ENCODE results near the gene PRSS57.
"Not testable (repeated sequence)": the region's sequence is repeated elsewhere in the genome, so short reads cannot be mapped to it uniquely, and the experiment has no call there.

Gene PRSS57

DNA sequence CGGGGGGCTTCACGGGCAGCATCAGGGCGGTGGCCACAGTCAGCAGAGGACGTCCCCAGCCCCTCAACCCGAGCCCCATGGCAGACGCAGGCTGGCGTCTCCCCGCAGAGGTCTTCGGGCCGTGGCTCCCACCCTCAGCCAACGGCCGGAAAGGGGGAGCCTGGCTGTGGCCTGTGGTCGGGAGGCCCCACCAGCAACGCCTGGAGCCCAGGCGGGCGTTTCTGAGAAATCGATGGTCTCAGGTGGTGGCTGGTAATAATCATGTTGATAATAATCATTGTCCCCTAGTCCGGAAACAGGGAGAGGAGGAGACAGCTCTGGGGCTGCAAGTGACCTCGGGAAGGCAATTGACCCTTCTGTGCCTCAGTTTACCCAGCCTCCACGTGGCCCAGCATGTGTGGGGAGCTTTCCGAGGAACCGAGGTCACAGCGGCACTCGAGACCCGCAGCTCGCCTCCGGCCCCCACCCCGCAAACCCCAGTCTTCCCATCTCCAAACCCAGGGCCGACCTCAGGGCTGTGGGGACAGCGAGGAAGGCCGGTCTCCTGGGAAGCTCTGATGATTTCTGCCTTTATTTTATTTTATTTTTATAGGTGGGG, at the start of gene PRSS57:
PRSS57 (minus strand) TSS at position 101 of the 598 bp plus-strand sequence; CDS start at position 79, 22 bp downstream.
- no peak for DNase-seq

DNA sequence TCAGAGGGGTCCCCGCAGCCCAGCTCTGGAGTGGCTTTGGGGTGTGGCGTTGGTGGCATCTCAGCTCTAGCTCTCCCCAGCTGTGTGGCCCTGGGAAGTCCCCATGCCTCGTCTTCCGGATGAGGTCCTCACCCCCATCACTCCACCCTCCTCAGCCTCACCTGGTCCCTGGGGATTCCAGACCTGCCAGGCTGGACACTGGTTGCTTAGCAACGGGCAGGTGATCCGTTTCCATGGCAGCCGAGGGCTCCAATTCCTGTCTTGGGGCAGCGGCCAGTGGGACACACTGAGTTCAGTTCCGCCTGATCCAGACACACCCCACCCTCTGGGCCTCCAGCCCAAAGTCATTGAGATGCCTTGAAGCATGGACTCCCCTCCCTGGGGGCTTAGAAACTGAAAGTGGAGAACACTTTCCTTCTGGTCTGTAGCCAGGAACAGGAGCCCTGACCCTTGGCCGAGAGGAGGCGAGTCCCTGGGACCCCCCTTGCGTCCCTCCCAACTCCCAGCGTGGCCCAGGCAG, 48.0 kb upstream of the PRSS57 start:
- no peak for DNase-seq

DNA sequence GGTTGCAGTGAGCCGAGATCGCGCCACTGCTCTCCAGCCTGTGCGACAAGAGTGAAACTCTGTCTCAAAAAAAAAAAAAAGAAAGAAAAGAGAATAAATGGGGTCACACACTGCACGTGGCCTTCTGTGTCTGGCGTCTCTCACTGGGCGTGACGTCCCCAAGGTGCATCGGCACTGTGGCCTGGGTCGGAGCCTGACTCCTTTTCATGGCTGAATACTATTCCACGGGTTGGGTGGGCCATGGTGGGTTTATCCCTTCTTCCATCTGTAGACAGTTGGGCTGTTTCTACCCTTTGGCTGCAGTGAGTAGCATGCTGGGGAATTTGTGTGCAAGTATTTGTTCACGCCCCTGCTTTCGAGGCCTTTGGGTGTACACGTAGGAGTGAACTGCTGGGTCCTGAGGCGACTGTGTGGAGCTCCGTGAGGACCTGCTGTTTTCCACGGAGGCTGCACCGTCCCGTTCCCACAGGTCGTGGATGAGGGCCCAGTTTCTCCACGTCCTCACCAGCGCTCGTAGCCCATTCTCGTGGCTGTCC, 47.4 kb upstream of the PRSS57 start:
- DNase-seq, result no peak

DNA sequence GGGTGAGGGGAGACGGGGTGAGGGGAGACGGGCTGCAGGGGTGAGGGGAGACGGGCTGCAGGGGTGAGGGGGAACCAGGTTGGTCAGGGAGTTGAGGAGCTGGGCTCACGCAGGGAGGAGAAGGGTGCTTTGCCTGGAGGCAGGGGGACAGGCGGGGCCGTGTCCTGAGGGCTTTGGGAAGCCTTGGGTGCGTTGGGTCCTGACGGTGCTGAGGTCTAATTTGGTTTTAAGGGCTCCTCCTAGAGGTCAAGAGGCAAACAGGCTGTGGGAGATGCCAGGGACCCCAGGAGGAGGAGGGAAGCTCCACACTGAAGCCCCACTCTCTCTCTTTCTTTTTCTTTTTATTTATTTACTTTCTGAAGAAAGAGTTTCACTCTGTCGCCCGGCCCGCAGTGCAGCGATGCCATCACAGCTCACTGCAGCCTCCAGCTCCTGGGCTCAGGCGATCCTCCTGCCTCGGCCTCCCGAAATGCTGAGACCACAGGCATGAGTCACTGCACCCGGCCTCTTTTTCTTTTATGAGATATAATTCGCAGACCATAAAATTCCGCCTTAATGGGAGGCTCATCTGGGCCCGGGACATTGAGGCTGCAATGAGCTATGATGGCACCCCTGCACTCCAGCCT, 46.4 kb upstream of the PRSS57 start:
- DNase-seq, result peak in 1 of 6 experiments; percentile 21

DNA sequence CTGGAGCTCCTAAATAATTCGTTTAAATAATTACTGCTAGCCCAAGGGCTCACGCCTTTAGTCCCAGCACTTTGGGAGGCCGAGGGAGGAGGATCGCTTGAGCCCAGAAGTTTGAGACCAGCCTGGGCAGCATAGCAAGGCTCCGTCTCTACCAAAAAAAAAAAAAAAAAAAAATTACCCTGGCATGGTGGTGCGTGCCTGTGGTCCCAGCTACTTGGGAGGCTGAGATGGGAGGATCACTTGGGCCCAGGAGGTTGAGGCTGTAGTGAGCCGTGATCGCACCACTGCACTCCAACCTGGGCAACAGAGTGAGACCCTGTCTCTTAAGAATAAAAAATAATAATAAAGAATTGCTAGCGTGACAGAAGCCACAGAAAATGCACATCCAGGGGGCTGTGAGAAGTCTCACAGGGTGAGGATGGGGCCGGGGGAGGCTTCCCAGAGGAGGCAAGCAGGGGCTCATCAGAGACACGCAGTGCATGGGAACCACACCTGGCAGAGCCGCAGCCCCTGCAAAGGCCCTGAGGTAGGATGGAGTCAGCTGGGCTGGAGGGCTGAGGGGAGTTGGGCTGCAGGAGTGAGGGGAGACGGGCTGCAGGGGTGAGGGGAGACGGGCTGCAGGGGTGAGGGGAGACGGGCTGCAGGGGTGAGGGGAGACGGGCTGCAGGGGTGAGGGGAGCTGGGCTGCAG, 45.7 kb upstream of the PRSS57 start:
- not testable (repeated sequence) for DNase-seq

DNA sequence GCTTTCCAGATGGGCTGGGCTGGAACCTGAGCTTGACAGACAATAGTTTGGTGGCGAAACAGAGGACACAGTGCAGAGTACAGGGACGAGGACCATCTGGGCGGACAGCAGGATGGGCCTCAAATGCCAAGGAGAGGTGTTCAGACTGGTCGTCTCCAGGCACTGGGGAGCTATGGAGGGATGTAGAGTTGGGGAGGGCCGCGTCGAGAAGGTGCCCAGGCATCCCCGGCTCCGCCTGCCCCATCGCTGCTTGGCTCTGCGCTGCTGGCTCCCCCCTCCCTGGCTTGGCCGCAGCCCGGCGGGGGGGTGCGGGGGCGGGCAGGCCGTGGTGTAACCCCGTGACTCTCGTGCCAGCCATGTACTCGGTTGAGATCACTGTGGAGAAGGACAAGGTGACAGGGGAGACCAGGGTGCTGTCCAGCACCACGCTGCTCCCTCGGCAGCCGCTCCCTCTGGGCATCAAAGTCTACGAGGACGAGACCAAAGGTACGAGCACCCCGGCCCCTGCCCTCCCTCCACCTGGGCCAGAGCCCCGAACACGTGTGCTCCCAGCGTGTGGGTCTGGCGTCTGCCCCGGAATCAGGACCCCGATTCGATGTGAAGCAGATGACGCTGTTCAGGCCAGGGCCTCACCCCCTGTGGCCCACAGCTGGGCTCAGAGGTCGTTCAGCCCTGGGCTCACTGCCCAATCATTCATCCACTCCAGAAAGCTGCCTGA, 44.9 kb upstream of the PRSS57 start:
- no peak for DNase-seq

DNA sequence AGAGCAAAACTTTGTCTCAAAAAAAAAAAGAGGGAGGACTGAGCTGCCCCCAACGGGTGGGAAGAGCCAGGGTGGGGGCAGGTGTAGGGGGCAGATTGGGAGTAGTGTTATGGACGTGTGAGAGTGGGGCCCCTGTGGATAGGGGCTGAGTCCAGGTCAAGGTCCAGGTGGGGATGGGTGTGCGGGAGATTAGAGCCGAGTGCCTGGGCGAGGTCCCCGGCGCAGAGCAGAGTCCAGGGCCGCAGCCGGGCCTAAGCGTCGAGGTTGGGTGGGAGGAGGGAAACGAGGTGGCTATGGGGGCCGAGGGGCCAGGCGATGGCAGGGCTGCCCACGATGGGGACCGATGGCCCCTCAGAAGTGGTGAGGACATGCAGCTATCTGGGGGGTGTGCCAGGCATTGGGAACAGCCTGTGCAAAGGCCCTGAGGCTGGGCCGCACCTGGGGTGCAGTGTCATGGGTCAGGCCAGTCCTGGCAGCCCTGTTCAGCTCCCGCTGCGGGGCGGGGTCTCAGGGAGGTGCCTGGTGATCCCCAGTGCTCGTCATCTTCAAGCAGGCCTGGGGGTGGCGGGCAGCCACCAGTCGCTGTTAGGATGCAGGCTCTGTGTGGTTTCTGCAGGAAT, 43.4 kb upstream of the PRSS57 start:
- no peak for DNase-seq

DNA sequence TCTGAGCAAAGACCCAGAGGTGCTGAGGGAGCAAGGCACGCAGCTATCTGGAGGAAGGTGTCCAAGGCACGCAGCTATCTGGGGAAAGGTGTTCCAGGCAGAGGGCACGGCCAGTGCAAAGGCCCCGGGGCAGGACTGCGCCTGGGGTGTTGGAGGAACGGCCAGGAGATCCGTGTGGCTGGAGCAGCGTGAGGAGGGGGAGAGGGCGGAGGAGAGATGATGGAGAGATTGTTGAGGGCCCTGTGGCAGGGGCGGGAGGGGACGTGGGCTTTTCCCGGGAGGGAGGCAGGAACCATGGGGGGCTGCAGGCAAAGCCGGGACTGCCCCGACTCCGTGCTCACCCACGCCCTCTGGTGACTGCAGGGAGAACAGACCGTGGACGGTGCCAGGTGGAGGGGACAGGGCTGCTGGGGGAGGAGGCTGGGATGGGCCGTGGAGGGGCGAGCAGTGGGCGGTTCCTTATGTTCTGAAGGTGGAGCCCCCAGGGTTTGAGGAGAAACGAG, 42.4 kb upstream of the PRSS57 start:
- peak in 5 of 6 experiments; percentile 7 to 54 (median 44) for DNase-seq

DNA sequence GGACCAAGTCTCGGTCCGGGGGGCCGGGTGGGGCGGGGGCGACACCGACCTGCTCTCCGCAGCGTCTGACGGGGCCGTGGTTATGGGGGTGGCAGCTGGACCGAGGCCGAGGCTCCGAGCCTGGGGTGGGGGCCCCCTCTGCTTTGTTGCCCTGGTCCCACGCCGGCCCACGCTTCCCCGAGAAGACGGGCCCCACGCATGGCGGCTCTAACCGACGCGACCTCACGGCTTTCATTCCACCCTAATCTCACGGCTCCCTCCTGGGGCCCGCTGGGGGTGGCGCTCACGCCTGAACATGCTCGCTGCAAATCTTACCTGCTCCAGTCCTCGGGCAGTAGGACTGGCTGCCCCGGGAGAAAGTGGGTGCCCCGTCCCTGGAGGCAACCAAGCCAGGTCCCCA, 40.9 kb upstream of the PRSS57 start:
- DNase-seq, result no peak

DNA sequence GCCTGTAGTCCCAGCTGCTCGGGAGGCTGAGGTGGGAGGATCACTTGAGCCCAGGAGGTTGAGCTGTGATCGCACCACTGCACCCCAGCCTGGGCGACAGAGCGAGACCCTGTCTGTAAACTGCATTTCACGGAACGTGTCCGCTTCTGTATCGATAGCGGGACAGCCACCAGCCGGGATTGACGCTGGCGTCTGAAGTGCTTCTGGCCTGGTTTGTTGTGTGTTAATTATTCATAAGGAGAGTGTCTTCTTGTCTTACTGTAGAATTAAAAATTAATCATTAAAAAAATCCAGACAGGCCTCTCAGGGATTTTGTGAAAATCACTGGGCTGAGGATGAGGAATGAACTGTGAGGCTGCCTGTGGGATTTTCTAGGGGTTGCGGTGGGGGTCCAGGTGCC, 39.5 kb upstream of the PRSS57 start:
- DNase-seq, result no peak

DNA sequence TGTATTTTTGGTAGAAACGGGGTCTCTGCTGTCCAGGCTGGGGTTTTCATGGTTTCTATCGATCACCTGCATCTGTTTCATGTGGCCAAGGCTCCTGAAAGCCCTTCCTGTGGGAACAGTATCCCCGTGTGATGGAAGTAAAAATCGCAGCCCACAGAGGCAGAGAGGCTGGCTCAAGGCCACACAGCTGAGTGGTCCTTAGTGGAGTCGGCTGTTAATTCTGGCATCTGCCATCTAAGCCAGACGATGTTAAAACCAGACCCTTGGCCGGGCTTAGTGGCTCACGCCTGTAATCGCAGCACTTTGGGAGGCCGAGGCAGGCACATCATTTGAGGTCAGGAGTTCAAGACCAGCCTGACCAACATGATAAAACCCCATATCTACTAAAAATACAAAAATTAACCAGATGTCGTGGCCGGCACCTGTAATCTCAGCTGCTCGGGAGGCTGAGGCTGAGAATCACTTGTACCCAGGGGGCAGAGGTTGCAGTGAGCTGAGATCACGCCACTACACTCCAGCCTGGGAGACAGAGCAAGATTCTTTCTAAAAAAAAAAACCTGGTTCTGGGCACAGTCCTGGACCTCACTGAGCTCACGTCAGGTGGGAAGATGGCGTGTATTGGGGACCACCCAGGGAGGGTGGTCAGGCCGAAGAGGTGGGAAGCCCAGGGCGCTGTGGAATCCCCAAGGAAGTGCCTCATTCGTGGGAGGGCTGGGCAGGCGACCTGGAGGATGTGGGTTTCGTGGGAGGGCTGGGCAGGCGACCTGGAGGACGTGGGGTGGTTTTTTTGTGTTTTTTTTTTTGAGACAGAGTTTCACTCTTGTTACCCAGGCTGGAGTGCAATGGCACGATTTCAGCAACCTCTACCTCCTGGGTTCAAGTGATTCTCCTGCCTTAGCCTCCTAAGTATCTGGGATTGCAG, 37.2 kb upstream of the PRSS57 start:
- no peak for DNase-seq

DNA sequence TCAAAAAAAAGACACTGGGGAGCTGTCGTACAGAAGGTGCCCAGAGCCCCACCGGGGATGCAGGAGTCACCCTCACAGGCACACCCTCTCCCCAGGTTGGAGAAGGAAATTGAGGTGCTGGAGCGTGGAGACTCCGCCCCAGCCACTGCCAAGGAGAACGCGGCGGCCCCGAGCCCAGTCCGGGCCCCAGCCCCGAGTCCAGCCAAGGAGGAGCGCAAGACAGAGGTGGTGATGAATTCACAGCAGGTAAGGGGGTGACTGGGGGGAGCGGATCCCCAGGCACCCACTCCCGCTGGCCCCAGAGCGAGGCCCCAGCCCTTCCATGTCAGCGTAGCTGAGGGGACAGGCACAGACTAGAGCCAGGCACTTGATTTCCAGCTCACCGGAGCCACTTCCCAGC, 35.7 kb upstream of the PRSS57 start:
- DNase-seq, result no peak

DNA sequence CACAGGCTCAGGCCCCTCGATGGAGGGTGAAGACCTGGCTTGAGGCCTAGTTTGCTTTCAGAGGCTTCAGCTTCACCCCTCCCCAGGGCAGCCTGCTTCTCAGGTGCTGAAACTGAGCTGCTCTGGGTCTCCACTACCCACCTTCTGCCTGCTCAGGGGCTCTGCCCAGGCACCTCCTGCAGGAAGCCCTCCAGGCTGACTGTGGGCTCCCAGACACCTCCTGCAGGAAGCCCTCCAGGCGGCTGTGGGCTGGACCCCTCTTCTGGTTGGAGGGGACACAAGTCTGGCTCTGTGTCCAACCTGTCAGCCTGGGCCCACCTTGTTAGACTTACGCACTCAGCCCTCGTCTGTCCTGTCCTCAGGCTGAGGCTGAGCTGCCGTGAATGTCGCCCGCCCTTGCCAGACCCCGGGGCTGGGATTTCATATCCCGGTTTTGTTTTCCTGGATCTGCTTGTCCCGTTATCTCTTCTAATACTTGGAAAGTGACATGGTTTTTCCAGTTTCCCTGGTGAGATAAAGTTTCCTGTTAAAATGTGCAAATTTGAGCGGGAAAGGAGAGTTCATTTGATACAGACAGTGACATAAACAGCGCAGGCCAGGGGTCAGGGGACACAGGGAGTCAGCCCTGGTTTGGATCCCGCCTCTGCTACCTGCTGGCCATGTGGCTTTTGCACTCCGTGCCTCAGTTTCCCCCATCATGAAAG, 34.9 kb upstream of the PRSS57 start:
- DNase-seq, result no peak

DNA sequence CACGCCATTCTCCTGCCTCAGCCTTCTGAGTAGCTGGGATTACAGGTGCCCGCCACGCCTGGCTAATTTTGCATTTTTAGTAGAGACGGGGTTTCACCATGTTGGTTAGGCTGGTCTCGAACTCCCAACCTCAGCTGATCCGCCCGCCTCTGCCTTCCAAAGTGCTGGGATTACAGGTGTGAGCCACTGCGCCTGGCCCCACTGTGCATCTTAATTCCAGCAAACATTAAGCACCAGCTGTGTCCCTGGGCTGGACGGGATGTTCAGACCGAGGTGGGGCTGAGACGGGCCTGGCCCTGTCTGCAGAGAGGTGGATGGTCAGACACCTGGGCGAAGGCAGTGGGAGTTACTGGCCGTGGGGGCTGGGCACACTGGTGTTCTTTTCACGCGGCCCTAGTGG, 34.3 kb upstream of the PRSS57 start:
- not testable (repeated sequence) for DNase-seq

DNA sequence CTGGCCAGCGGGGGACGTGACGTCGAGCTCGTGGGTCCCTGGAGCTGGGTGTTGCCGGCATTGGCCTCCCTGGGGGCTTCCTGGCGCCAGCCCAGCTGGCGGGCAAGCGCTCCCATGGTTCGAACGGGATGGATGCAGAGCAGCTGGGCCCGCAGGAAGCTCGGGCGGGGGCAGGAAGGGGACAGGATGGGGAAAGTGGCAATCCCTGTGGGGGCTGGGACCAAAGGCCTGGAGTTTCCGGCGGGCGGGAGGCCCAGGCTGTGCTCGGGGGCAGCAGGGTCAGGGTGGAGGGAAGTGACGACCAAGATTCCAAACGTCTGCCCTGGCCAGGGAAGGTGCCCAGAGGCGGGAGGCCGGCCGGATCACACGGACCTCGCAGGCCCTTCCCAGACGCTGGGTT, 32.8 kb upstream of the PRSS57 start:
- no peak for DNase-seq

DNA sequence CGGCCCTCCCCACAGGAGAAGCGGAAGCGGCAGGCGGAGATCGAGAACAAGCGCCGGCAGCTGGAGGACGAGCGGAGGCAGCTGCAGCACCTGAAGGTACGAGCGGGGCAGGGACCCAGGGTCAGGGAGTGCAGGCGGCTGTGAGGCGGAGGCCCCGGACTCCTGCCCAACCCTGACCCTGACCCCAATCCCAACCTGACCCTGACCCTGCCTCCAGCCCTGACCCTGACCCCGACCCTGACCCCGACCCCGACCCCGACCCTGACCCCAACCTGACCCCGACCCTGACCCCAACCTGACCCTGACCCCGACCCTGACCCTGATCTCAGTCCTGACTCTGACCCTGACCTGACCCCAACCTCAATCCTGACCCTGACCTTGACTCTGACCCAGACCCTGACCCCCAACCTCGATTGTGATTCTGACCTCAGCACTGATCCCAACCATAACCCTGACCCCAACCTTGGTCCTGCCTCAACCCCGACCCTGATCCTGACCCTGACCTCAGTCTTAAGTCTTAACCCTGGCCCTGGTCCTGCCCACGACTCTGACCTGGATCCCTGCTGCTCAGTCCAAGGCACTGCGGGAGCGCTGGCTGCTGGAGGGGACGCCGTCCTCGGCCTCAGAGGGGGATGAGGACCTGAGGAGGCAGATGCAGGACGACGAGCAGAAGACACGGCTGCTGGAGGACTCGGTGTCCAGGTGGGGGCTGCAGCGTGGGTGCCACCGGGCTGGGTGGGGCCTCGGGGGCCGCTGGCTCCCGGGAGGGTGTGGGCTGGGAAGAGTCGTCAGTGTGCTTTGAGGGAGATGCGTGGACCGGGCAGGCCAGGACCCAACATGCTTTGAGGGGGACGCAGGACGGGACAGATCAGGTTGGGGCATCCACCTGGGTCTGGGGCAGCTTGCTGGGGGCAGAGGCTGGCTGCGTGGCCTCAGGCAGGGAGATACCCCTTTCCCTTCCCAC, 32.0 kb upstream of the PRSS57 start:
- no peak for DNase-seq

DNA sequence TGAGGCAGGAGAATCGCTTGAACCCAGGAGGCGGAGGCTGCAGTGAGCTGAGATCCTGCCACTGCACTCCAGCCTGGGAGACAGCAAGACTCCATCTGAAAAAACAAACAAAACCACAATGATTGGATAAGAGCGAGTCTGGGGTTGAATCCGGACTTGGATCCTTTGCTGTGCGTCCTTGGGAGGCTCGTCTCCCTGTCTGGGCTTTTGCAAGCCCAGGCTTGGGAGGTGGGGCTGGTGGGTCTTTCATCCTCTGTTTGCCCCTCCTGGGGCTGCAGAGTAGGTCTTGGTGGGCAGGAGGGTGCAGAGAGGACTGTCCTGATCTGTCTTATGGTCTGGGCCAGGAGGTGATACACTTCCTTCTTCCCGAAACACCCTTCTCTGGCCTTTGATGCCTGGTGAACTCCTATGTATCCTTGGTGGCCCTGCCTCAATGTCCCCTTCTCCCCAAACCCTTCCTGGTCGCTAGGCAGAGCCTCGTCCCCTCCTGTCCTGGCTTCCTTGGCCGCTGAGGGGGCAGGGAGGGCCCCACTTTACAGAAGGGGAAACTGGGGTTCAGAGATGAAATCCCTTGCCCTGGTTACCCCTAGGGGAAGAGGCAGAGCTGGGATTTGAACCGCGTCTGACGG, 30.3 kb upstream of the PRSS57 start:
- DNase-seq, result no peak

DNA sequence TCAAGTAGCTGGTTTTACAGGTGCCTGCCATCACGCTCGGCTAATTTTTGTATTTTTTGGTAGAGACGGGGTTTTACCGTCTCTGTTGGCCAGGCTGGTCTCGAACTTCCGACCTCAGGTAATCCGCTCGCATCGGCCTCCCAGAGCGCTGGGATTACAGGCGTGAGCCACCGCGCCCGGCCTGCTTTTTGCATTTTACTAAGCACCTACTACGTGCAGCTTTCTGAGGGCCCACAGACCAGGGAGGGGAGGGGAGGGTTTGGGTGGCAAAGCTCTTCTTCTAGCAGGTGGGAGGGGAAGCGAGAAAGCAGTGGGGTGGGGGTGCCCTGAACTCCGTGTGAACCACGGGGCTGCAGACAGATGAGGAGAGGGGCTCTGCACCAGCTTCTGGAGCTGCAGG, 28.5 kb upstream of the PRSS57 start:
- no peak for DNase-seq

DNA sequence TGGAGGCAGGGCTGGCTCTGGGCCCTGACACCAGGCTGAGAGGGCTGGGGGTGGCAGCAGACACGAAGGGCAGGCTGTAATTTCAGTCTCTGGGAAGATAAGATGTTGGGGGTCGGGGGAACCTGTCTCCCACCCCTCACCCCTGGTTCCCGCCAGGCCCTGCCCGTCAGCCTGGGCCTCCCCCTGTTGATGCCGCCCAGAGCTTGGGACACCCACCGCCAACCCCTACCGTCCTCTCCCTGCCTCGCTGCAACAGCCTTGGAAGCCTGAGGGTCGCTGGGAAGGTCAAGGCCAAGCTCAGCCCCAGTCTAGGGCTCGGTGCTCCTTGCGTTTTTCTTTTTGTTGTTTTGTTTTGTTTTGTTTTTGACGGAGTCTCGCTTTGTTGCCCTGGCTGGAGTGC, 28.0 kb upstream of the PRSS57 start:
- DNase-seq, result no peak
